Germinal center (tissue), 1 donor: ENCODE data around the gene ABCG2.

Source experiments
- DNase-seq: peaks from one replicate; pipeline ENCODE4 v3.0.0; 2012; ENCODE audit warnings: mixed read lengths, low spot score

The ABCG2 gene

GRCh38 chr4:88064410-88064809 is 94.0 kb downstream of the ABCG2 start:
- DNase-seq: no peak

DNA sequence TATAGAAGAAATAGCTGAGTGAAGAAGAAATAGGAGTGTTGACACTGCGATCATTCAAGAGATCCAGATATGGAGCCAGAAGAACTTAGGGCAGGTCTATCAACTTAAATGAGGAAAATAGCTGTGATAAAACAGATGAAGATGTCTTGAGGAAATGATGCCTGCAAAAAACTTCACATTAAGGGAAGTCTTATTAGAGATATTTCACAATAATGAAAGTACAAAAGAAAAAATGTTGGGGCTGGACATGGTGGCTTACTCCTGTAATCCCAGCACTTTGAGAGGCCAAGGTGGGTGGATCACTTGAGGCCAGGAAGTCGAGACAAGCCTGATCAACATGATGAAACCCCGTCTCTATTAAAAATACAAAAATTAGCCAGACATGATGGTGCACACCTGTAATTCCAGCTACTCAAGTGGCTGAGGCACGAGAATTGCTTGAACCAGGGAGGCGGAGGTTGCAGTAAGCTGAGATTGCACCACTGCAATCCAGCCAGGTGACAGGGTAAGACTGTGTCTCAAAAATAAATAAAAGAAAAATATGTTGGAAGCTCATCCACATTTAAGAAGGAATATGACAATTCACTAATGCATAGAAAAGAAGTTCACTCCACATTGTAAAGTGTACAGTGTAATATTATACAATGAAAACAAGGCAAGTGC is 94.7 kb downstream of the ABCG2 start:
- DNase-seq: no peak

DNA sequence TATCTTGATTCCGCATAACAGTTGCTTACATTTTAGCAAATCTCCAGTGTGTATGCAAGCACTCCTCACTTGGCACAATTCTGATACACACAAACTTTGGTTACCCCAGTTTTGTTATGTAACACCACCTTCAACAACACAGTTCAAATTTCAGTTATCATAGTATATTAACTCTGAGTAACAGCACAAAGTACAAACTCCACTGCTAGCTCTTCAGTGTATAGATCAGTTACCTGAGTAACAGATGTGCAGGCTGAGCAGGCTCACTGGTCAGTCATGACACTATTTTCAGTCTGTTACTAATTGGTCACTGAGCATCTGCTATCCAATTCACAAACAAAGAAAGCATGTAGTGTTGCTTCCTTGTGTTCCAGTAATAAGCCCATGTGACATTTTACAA is 95.6 kb downstream of the ABCG2 start:
- DNase-seq: no peak

GRCh38 chr4:88062311-88062710 is 96.1 kb downstream of the ABCG2 start:
- DNase-seq: no peak

DNA sequence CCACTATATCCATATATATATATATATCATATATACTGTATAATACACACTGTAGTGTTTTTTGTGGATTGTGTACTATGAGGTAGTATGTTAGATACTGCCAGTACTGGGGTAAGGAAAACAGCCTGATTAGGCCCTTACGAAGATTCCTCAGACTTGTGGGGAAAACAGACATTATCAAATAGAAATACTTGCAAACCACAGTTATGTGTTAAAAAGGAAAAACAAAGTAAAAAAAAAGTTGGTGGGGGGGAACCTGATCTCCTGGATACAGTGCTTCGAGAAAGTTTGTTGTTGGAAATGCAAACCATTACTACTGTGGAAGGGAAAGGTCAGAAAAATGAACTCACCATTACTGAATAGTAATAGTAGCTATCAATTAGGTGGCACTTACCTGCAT is 98.0 kb downstream of the ABCG2 start:
- no peak for DNase-seq

GRCh38 chr4:88059766-88060165 is 98.7 kb downstream of the ABCG2 start:
- DNase-seq: no peak

- DNase-seq: no peak
Observed at GRCh38 chr4:88058295-88058694, 100.1 kb downstream of the ABCG2 start.

DNA sequence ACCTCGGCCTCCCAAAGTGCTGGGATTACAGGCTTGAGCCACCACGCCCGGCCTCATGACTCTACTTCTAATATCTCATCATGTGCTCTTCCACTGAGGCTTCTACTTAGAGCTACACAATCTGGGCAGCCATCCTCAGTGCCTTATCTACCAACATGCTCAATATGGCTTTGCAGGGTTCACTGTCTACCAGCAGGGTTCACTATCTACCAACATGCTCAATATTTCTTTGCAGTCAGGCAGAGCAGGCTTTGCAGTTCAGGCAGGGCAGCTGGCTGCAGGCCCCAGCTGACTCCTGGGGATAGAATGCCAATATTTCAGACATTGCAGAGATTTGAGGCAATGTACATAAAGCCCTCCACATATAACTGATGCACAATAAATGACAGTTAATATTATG is 103.5 kb downstream of the ABCG2 start:
- no peak for DNase-seq

DNA sequence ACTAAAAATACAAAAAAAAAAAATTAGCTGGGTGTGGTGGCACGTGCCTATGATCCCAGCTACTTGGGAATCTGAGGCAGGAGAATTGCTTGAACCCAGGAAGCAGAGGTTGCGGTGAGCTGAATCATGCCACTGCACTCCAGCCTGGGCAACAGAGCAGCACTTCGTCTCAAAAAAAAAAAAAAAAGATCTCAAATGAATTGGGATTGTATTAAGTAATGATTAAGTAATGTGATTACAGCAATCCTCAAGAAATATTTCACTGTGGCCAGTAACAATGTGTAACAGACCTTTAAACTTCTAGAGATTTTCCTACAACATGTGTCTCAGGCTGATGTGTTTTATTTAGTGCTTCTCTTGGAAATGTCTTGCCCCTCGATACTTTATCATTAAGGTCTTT is 104.2 kb downstream of the ABCG2 start:
- no peak for DNase-seq

DNA sequence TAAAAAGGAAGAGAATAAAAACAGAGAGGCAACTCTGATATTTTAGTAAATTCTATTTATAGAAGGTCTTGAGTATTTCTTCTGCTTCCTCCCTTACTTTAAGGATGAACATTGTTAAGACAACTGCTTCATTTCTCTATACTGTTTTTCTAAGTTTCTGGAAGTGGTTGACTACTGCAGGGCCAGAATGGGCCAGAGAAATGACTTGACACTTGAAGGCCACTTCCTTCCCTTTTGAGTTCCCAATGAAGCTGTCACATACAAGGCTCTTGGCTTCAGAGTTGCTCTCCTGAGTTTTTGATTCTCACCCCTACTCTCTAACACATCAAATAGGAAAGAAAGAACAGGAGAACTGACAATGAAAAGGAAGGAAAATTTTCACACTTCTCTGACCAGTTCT is 113.4 kb downstream of the ABCG2 start:
- DNase-seq: no peak

GRCh38 chr4:88043586-88044340 is 114.7 kb downstream of the ABCG2 start:
- no peak for DNase-seq

DNA sequence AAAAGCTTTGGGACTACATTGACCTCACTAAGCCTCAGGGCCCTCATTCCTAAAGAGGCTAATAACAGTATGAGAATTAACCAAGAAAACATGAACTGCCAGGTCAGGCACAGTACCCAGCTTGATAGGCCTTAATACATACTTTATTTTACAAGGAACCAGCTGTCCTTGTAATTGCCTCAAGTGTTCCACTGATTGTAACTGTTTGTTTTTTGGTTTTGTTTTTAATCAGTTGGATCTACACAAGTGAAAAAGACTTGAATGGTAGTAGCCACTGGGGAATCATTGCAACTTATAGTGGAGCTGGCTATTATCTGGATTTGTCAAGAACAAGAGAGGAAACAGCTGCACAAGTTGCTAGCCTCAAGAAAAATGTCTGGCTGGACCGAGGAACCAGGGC is 115.4 kb downstream of the ABCG2 start:
- DNase-seq: no peak

GRCh38 chr4:88041626-88042025 is 116.8 kb downstream of the ABCG2 start:
- DNase-seq: no peak

DNA sequence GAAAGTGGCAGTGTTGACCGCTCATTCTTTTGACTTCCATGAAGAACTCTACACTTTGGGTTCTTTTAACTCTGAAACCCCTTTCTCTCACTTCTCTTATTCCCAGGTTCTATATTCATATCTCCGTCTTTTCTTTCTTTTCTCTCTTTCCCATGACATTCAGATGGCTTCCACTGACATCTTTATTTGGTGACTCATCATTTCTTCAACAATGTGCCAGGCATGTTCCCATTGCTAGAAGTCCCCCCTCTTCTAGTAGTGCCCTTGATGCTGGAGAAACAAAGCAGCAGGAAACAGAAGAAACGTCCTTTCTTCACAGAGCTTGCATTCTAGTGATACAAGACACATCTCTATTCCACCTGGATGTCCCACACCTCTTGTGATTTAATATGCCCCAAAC is 117.7 kb downstream of the ABCG2 start:
- no peak for DNase-seq
